PC-3 (cell line): Measurements from ENCODE around the gene BORCS5. TPM values are rescaled to one million over a fixed set of nuclear protein-coding genes. Genes with fewer than 3 reads are reported as not detected.

Experiments
- ATAC-seq: fragments of 200-7000 bp; cut with Tn5 transposase; 2 replicates; pipeline ENCODE4 v1.9.1; 2020; ENCODE audit warnings: mild to moderate bottlenecking, moderate library complexity
- BruUV-seq: library from RNA; stranded (reverse); fragments of 400-500 nt; replicated peaks from 2 replicates; lab custom pipeline; 2021; lab: Mats Ljungman, UMichigan
- CTCF ChIA-PET: fragments of 300-600 bp; sonication (Branson Sonifier 250); formaldehyde crosslinking; loops from one replicate; lab custom pipeline; 2022; ENCODE audit warnings: antibody characterized with exemption; lab: Charles Lee
- POLR2A ChIA-PET: fragments of 300-600 bp; sonication (Branson Sonifier 250); formaldehyde crosslinking; loops from one replicate; lab custom pipeline; 2022; ENCODE audit warnings: antibody characterized with exemption; ENCODE audit not compliant: unreplicated experiment; lab: Charles Lee
- DNase-seq: peaks from one replicate; pipeline ENCODE4 v3.0.0-alpha.2; 2015
- H2AFZ ChIP-seq: fragments of 300-600 bp; sonication (generic); 2 replicates; pipeline ENCODE4 v1.6.0; 2016; ENCODE audit warnings: antibody characterized with exemption, low read length
- H3F3A ChIP-seq: fragments of 300-600 bp; sonication (generic); one replicate; pipeline ENCODE4 v1.6.0; 2017; ENCODE audit warnings: antibody characterized with exemption, low read length, control low read depth, mild to moderate bottlenecking; ENCODE audit not compliant: unreplicated experiment
- H3K27ac ChIP-seq: fragments of 300-600 bp; sonication (generic); 2 replicates; pipeline ENCODE4 v1.5.1; 2016; ENCODE audit warnings: mild to moderate bottlenecking, low read length
- H3K27me3 ChIP-seq: fragments of 300-600 bp; sonication (generic); 2 replicates; pipeline ENCODE4 v1.6.1; 2016; ENCODE audit warnings: low read length, mixed read lengths
- H3K36me3 ChIP-seq: fragments of 300-600 bp; sonication (generic); 2 replicates; pipeline ENCODE4 v1.6.1; 2016; ENCODE audit warnings: low read depth, mixed run types, low read length, mixed read lengths
- H3K4me1 ChIP-seq: fragments of 300-600 bp; sonication (generic); 2 replicates; pipeline ENCODE4 v1.5.1; 2016; ENCODE audit warnings: low read length; ENCODE audit not compliant: insufficient read depth
- H3K4me2 ChIP-seq: fragments of 300-600 bp; sonication (generic); 2 replicates; pipeline ENCODE4 v1.6.0; 2016; ENCODE audit warnings: low read length
- H3K4me3 ChIP-seq: fragments of 300-600 bp; sonication (generic); 2 replicates; pipeline ENCODE4 v1.5.1; 2016; ENCODE audit warnings: mild to moderate bottlenecking, low read length, mixed read lengths
- H3K79me2 ChIP-seq: fragments of 300-600 bp; sonication (generic); 2 replicates; pipeline ENCODE4 v1.6.1; 2017; ENCODE audit warnings: low read length, mixed read lengths
- H3K9ac ChIP-seq: fragments of 300-600 bp; sonication (generic); 2 replicates; pipeline ENCODE4 v1.6.0; 2016; ENCODE audit warnings: mild to moderate bottlenecking, low read length
- H3K9me2 ChIP-seq: fragments of 300-600 bp; sonication (generic); replicated peaks from 2 replicates; pipeline ENCODE4 v1.6.1; 2016; ENCODE audit warnings: mixed run types, low read length, mixed read lengths
- H3K9me3 ChIP-seq: fragments of 300-600 bp; sonication (generic); 2 replicates; pipeline ENCODE4 v1.6.1; 2016; ENCODE audit warnings: low read length, mixed read lengths
- H4K20me1 ChIP-seq: fragments of 300-600 bp; sonication (generic); 2 replicates; pipeline ENCODE4 v1.6.1; 2016; ENCODE audit warnings: low read length, mixed read lengths
- CTCF ChIP-seq: fragments of 300-600 bp; sonication (generic); conservative IDR thresholded peaks from 2 replicates; pipeline ENCODE4 v1.5.1; 2017; ENCODE audit warnings: antibody characterized with exemption, low read depth, mild to moderate bottlenecking, low read length
- EZH2 ChIP-seq: fragments of 300-600 bp; sonication (generic); IDR thresholded peaks from one replicate; pipeline ENCODE4 v1.6.1; 2017; ENCODE audit warnings: antibody characterized with exemption, mild to moderate bottlenecking, low read length; ENCODE audit not compliant: unreplicated experiment
- EZH2phosphoT487 ChIP-seq: fragments of 300-600 bp; sonication (generic); IDR thresholded peaks from 2 replicates; pipeline ENCODE4 v1.6.1; 2018; ENCODE audit warnings: mild to moderate bottlenecking, antibody characterized with exemption, low read length, borderline replicate concordance
- intact Hi-C: fragments of 100-400 bp; cut with micrococcal nuclease; formaldehyde crosslinking; loops from 2 replicates; pipeline ENCODE4 v1.9.0; 2023
- total RNA-seq: library from RNA; depleted of rRNA; stranded (reverse); fragments of >200 nt; gene quantifications from 2 replicates; pipeline ENCODE4 v1.2.3, GENCODE V29; 2014

The BORCS5 gene
- total RNA-seq, 1 experiment from 2014 or later = 2.3 TPM

GRCh38 chr12:12447236-12447635 lies 90.4 kb downstream of the BORCS5 start:
- BruUV-seq = no TSS peak

GRCh38 chr12:12447837-12448236 lies 91.0 kb downstream of the BORCS5 start:
- CTCF ChIA-PET = interaction anchor here (0.6 kb wide), 1 partner anchor 90 kb away, joined by 3 read pairs; no protein-coding TSS in a partner anchor
- BruUV-seq = no TSS peak

More at GRCh38 chr12:12447236-12447635, 90.4 kb downstream of the BORCS5 start:
- no peak overlapping the region for H2AFZ ChIP-seq
- no peaks in the 10 kb centered on the region for H3K9me2 ChIP-seq
- ATAC-seq = no peak
- peaks cover 29% of the 10 kb centered on the region for H3K4me1 ChIP-seq
- intact Hi-C loops = loop anchor here (10.0 kb wide), 1 partner anchor 118 kb away; the partner anchor contains the start of gene DUSP16
- H3F3A ChIP-seq = no peaks in the 10 kb centered on the region
- DNase-seq = no peak
- ChIA-PET CTCF (no interaction called here), POLR2A (no interaction called here)
- H4K20me1 ChIP-seq = no peaks in the 10 kb centered on the region
- H3K27me3 ChIP-seq = no peaks in the 10 kb centered on the region
- no peaks in the 10 kb centered on the region for H3K36me3 ChIP-seq
- TF ChIP-seq EZH2phosphoT487 = no peak
- TF ChIP-seq EZH2 = no peak
- no peak overlapping the region for H3K27ac ChIP-seq
- no peak overlapping the region for H3K4me3 ChIP-seq
- no peak overlapping the region for H3K9ac ChIP-seq
- H3K4me2 ChIP-seq = no peak overlapping the region
- no peaks in the 10 kb centered on the region for H3K9me3 ChIP-seq
- no peaks in the 10 kb centered on the region for H3K79me2 ChIP-seq

GRCh38 chr12:12449533-12450025 lies 92.7 kb downstream of the BORCS5 start:
- peak overlapping the region; percentile 34; the same call in 1 of the 2 replicates for H3K9ac ChIP-seq
- no peaks in the 10 kb centered on the region for H3K9me2 ChIP-seq
- DNase-seq (peak; percentile 46), ATAC-seq (no peak)
- no peak for TF ChIP-seq EZH2phosphoT487
- no peak for TF ChIP-seq EZH2
- no peak for TF ChIP-seq CTCF
- H3K4me2 ChIP-seq = no peak overlapping the region
- H3K79me2 ChIP-seq = no peaks in the 10 kb centered on the region
- H3K27ac ChIP-seq = peak overlapping the region; percentile 61
- no peaks in the 10 kb centered on the region for H4K20me1 ChIP-seq
- intact Hi-C loops = loop anchor here (2.0 to 10.0 kb wide), 2 partner anchors 13 to 115 kb away; partner anchors contain the start of gene DUSP16
- H3K4me1 ChIP-seq = peaks cover 22% of the 10 kb centered on the region
- no TSS peak for BruUV-seq
- ChIA-PET POLR2A (no interaction called here), CTCF (no interaction called here)
- H3K36me3 ChIP-seq = no peaks in the 10 kb centered on the region
- no peak overlapping the region for H3K4me3 ChIP-seq
- H3F3A ChIP-seq = no peaks in the 10 kb centered on the region
- no peaks in the 10 kb centered on the region for H3K9me3 ChIP-seq
- no peak overlapping the region for H2AFZ ChIP-seq
- H3K27me3 ChIP-seq = no peaks in the 10 kb centered on the region

More at GRCh38 chr12:12447837-12448236, 91.0 kb downstream of the BORCS5 start:
- H3K4me3 ChIP-seq = no peak overlapping the region
- ATAC-seq (no peak), DNase-seq (no peak)
- H3K27ac ChIP-seq = no peak overlapping the region
- intact Hi-C loops = loop anchor here (10.0 kb wide), 1 partner anchor 117 kb away; the partner anchor contains the start of gene DUSP16
- H3K9me2 ChIP-seq = no peaks in the 10 kb centered on the region
- POLR2A ChIA-PET = no interaction called here
- H3K4me2 ChIP-seq = no peak overlapping the region
- H3K4me1 ChIP-seq = peaks cover 23% of the 10 kb centered on the region
- H2AFZ ChIP-seq = no peak overlapping the region
- H3K79me2 ChIP-seq = no peaks in the 10 kb centered on the region
- H3K27me3 ChIP-seq = no peaks in the 10 kb centered on the region
- H3K36me3 ChIP-seq = no peaks in the 10 kb centered on the region
- H4K20me1 ChIP-seq = no peaks in the 10 kb centered on the region
- no peaks in the 10 kb centered on the region for H3K9me3 ChIP-seq
- no peak for TF ChIP-seq CTCF
- TF ChIP-seq EZH2 = no peak
- no peak overlapping the region for H3K9ac ChIP-seq
- no peaks in the 10 kb centered on the region for H3F3A ChIP-seq
